Right lobe of liver (tissue), 4 donors: ENCODE data around the gene SNRPA.

Source experiments
- POLR2A ChIP-seq: fragments of 450-650 bp; IDR thresholded peaks from one replicate; pipeline ENCODE4 v1.6.1; 2017; ENCODE audit warnings: antibody characterized with exemption, mild to moderate bottlenecking
- TF ChIP-seq, protein P1 (sequence below), 4 donors: fragments of 200-600 bp in 3 of 4; fragments of 450-650 bp in 1 of 4; IDR thresholded peaks; one replicate each; pipeline versions ENCODE4 v1.5.1 to v1.8.0; 2016 to 2022; ENCODE audit warnings: antibody characterized with exemption in 4 of 4, mild to moderate bottlenecking in 2 of 4
- donor health status: DM: no; HTN: no; CAD: no.
- donor health status: DM: no; HTN: no; CAD: no.
- donor health status: DM: no; HTN: yes; CAD: no.

DNA sequence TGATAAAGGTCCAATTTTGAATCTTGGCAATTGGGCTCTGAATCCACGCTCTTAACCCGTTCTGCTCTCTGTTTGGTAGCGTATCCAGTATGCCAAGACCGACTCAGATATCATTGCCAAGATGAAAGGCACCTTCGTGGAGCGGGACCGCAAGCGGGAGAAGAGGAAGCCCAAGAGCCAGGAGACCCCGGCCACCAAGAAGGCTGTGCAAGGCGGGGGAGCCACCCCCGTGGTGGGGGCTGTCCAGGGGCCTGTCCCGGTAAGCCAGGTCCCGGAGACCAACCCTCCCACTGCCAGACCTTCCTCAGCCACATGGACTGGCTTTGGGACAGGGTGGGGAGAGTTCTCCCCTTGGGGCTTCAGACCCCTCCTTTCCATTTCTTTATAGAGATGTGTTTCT is 8.3 kb downstream of the SNRPA start:
- TF ChIP-seq, protein P1, sequence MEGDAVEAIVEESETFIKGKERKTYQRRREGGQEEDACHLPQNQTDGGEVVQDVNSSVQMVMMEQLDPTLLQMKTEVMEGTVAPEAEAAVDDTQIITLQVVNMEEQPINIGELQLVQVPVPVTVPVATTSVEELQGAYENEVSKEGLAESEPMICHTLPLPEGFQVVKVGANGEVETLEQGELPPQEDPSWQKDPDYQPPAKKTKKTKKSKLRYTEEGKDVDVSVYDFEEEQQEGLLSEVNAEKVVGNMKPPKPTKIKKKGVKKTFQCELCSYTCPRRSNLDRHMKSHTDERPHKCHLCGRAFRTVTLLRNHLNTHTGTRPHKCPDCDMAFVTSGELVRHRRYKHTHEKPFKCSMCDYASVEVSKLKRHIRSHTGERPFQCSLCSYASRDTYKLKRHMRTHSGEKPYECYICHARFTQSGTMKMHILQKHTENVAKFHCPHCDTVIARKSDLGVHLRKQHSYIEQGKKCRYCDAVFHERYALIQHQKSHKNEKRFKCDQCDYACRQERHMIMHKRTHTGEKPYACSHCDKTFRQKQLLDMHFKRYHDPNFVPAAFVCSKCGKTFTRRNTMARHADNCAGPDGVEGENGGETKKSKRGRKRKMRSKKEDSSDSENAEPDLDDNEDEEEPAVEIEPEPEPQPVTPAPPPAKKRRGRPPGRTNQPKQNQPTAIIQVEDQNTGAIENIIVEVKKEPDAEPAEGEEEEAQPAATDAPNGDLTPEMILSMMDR (IDR thresholded peaks at IDR 0.05), result no peak
- TF ChIP-seq POLR2A, result no peak
